CD4-positive, alpha-beta T cell treated with Interleukin-6 at 100 ng/mL for 8 hours (primary cell): ENCODE results near the gene CHST11.
"Not testable (repeated sequence)": the region's sequence is repeated elsewhere in the genome, so short reads cannot be mapped to it uniquely, and the experiment has no call there.

ENCODE experiments used
- DNase-seq: peaks from one replicate; pipeline ENCODE4 v3.0.0-alpha.2; 2020; ENCODE audit warnings: mixed read lengths, low spot score

Gene CHST11

DNA sequence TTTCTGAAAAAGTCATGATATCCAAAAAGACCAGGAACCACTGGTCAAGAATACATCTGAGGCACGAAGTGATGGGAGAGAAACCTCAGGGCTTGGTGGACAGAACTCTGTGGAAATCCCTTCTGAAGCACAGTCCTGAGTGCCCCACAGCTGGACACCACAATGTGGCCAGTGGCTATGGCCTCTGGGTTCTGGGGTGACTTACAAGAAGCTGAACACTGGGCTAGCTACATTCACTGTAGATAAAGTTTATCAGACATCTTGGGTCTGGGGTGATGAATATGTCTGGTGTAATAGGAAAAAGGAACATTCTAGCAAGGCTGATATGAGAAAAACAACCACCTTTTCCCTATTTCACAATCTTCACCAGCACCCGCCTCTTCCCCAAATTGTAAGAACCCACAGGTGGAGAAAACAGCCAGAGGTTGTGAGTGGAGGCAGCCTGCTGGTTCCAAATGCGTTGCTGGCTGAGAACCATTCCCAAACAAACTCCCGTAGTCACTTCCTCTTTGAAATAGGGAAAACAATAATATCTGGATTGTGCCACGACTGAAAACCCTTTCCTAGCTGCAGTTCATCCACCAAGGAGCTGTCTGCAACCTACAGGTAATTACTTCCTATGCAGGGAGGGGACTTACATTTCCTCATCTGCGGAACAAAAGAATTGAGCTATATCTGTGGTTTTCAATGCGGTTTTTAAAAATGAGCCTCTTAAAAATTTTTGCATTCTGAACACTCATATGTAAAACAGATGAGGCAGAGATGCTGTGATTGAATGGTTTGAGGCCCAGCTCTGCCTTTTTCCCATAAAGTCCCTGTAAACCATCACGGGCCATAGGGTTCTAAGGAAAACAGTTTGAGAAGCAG, 307.7 kb downstream of the CHST11 start:
- DNase-seq = no peak

DNA sequence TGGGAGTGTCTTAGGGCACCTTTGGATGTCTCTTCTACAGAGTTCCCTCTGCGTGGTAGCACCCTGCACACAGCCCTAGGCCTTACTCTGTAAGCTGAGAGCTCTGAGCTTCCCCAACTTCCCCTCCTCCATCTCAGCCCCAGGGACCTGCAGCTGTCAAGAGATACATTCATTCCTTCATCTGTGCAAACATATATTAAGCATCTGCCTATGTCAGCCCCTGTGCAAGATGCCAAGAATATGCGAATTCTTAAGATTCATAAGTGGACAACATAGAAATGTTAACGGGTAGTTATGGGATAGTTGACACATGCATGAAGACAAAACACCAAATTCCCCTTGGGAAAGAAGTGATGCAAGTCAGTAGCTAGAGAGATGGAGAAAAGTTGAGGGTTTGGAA, 310.5 kb downstream of the CHST11 start:
- no peak for DNase-seq

DNA sequence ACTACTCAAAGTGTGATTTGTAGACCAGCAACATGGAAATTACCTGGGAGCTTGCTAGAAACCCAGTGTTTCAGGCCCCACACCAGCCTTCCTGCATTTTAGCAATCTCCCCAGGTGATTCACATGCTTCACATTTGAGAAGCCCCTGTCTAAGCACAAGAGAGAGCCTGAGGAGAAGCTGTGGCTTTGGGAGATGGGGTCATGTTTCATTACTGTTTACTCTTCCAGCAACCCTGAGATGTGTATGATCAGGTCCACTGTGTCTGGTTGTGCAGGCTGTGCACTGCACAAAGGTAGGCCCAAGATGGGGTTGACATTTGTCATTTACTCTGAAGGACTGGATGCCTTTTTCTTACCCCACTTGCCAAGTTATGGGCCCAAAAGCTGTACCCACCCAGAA, 311.3 kb downstream of the CHST11 start:
- DNase-seq = no peak

DNA sequence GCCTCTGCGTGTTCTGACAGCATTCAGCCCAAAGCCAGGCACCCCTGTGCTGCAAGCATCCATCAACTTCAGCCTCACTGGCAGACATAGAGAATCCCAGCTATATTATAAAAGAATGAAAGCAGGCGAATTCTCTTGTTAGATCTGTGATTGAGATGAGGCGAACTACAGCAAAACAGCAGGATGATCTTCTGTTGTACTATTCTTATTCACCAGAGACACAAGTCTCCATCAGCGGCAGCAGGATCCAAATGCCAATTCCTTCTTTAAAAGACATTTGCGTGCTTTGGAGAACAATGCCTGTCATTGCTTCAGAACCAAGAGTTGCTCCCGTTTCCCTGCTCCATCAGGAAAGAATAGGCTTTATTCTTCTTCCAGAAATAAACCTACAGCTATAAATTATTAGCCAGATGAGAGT, 312.4 kb downstream of the CHST11 start:
- DNase-seq = no peak

DNA sequence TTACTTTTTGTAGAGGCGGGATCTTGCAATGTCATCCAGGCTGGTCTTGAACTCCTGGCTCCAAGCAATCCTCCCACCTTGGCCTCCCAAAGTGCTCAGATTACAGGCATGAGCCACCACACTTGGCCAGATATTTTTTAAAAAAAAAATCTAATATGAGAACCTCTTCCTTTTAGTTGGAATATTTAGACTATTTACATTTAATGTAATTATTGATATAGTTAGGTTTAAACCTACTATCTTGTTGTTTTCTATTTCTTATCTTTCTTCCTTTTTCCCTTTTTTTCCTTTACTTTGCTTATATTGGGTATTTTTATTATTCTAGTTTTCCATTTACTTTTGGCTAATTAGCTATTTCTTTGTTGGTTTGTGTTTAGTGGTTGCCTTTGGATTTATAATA, 315.6 kb downstream of the CHST11 start:
- DNase-seq = no peak

DNA sequence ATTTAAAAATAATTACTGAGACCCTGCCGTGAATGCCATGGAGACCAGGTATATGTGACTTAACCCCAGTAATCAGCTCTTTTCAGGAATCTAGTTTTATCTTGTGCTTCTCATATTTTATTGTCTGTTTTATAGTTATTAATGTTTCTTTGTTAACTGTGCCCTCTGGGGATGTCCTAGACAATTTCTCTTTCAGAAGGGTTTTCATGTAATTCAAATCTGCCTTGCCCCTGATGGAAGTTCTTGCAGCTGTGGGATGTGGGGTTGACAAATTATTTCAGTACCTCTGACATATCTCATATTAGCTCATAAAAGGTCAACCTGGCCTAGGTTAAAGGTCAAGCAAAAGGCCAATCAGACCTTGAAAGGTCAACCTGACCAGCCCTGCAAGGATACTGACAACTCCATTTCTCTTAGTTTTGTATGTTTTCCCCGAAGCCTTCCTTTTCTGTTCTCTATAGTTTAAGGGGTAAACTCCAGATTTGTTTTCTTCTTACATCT, 319.0 kb downstream of the CHST11 start:
- DNase-seq = no peak

DNA sequence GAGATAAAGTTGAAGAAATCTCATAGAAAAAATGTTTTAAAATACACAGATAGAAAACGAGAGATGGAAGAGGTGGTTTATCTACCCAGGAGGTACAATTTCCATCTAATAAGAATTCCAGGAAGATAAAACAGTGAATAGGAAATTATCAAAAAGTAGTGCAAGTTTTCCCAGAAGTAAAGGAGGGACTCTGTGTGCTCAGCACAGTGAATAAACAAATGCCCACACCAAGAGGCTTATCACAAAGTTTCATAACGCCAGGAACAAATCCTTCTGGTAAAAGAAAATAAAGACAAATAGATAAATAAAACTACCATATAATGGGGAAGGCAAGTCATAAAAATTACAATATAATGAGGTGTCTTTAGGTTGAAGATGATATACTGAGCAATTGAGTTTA, 322.4 kb downstream of the CHST11 start:
- no peak for DNase-seq

DNA sequence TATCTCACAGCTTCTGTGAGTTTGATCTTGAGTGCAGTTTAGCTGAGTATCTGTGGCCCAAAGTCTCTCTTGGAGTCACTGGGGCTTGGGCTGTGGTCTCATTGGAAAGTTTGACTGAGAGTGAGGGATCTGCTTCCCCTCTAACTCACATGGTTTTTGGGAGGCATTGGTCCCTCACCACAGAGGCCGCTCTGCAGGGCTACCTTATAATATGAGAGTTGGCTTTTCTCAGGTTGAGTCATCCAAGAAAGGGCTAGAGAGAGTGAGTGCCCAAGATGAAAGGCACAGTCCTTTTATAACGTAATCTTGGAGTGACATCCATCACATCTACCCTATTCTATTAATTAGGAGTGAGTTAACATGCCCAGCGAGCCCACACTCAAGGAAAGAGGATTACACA, 325.5 kb downstream of the CHST11 start:
- no peak for DNase-seq

DNA sequence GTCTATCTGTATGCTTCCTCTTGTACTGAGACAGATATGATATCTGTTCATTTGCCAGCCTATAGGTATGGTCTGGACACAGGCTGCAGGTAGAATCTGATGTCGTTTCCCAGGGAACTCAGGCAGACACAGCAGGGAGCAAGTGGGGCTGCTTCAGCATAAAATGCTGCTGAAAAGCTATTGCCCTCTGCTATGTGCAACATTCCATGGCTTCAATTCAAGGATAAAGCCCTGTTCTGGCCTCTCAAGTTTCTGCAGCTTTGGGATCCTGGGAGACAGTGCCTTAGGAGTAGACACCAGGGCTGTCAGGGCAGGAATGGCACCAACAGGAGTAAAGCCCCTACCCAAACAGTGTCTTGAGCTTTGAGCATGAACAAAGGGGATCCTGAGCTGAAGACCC, 327.8 kb downstream of the CHST11 start:
- DNase-seq = no peak

DNA sequence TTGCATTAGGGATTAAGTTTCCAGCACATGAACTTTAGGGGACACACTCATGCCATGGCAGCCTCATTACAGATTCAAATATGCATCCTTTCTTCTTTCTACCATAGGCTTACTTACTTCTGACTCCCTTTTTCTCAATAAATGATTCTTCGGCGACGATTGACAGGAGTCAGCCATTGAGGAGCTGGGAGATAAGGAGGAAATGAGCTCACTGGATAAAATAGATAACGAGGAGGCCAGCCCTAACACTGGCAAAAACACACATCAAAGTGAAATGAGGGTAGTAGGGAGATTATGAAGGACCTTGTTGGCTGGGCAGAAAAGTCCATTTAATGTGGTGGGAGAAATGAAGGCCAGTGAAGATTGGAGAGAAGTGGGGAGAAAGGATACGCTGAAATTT, 329.1 kb downstream of the CHST11 start:
- DNase-seq = no peak

DNA sequence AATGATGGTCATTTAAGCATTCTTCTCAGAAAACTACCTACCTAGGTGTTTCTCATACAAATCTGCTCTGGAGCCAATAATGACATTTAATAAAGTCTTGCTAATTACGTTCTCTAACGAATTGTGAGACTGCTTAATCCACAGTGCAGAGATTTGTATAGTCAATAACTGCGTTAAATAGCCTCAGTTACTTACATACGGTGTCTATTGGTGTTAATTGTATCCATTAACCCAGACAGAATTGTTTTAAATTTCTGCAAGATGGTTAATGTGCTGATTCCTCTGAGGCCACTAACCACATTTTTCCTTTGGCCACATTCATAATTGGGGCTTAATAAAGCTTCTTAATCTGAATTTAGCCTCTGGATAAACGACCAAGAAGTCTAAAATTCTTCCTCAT, 329.6 kb downstream of the CHST11 start:
- no peak for DNase-seq

DNA sequence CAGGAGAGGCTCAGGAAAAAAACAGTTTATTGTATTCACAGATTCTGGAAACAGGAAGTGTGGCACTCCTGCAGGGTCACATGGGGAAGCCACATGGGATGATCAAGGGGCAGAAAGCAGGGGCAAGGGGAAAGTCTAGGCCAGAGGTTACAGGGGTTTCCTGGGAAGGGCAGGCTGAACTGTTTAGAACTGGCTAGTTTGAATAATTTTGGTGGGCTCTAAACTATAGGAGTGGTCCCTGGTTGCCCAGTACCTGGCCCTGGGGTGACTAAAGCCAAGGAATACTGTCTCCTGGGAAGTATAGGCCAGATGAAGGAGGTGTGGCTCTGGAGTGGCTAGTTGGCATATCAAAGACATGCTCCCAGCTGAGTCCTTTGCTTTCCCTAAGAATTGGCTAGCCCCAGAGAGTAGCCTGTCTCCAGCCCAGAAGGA, 332.1 kb downstream of the CHST11 start:
- no peak for DNase-seq

DNA sequence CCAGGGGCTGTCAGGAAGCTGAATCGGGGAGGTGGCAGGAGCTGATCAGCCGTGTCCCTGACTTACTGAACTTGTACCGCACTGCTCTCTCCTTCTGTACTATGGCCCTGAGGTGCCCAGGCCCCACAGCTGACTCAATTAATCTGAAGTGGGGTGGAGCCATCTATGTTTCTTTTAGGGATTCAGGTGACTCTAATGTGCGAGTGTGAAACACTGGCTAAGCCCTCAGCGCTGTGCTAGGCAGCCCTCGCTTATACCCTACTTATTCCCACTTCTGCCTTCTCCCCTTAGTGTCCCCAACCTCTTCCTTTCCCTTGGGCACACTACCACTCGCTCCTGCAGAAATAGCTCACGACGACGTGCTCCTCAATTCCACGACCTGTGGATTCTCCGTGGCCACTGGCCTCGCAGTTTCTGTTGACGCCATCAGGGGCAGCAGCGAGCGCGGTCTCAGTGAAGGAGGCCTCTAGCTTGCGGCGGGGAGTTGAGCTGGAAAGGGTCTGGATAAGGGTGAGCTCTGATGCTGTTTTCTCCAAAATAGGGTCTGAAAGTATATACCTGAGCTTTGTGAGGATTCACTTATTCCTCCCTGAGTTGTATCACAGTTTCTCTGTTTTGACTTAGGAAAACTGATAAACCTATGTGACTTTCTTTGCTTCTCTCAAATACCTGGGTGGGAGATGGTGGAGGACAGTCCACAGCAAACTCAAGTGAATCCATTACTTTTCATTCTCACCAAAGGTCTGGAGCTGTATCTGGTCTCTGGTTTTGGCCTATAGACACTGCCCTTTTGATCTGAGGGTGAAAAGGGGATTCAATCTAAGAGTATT, 333.8 kb downstream of the CHST11 start:
- DNase-seq = peak; percentile 24

DNA sequence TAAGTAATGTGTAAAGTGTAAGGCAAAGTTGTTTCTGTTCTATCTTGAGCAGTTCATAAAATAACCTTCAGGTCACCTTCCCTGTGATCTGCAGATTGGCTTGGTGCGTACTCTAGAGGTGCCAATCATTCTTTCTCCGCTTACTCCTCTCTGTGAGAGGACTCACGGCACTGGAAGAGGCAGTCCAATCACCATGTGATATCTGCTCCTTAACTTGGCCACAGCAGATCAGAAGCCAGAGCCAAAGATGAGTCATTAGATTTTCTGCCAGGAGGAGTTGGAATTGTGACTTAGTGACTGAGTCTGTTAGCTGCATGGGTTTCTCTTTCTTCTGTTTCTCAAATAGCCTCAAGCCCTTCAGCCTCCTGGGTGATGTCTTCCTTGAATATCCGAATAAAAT, 335.8 kb downstream of the CHST11 start:
- no peak for DNase-seq

DNA sequence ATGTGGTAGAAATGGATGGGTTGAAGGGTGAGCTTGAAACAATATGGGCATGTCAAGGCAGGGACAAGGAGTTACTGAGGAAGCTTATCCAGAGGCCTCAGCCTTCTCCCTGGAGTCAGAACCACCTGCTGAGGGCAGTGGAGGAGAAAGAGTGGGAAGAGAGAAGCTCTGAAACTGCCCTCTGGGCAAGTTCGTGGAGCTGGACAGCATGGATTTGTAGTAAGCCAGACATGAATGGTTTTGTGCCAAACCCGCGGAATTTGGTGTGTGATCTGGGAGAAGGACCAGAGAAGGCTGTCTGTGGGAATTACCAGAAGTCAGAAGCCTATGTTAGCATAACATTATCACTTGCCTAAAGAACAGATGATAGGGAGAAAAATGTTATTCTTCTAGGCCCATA, 336.5 kb downstream of the CHST11 start:
- DNase-seq = no peak

DNA sequence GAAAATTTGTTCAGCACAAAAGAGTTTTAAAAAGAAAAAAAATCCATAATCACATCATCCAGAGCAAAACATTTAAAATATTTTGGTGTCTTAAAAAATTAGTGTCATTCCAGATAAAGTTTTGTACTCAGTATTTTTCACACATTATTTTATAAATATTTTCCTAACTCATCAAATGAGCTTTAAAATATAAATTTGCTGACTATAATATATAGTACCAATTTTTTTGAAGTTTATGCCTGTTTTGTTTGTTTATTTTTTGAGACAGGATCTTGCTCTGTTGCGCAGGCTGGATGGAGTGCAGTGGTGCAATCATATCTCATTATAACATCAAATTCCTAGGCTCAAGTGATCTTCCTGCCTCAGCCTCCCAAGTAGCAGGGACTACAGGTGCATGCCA, 337.2 kb downstream of the CHST11 start:
- no peak for DNase-seq

DNA sequence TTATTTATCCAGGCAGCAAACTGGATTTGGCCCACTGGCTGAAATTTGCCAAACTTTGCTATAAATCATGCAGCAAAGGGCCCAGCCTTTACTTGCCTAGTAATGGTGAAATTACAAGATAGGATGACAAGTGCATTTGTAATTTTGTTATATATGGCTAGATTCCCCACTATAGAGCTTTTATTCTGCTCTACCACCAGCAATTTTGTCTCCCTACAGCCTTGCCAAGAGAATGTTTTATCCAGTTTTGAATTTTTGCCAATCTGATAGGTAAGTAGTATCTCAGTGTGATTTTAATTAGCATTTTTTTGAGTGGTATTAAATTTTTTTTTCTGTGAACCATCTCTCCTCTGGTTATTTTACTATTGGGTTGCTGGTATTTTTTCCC, 339.7 kb downstream of the CHST11 start:
- no peak for DNase-seq

DNA sequence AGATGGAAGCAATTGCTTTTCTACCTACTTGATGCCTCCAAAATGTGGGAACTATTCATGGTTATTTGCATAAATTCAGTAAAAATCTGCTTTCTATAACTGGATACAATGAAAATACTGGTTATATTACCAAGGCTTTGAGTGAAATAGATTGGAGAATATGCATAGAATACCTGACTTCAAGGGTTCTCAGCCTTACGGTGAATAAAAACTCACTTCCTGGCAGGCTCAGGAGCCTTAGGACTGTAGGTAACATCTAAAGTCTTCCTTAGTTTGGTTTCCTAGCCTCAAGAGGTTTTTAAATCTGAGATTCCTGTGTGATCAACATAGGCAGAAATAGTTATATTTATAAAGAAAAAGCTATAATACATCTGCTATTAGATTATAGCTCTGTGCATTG, 342.7 kb downstream of the CHST11 start:
- DNase-seq = no peak

DNA sequence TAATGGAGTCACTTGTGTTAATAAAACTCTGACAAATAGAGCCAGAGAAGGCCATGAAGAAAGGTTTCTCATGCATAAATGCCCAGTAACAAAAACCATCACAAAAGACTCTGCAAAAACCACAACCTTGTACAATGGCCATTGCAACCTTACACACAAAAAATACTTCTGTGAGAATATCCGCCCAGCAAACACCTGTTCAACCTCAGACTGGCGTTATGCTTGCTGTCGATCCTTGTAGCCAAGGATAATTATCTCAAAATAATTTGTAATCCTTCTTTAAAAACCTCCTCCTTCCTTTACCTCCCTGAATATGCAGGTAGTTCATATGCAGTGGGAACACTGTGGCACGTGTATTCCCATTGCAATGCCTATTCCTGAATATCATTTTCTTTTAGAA, 344.3 kb downstream of the CHST11 start:
- no peak for DNase-seq

DNA sequence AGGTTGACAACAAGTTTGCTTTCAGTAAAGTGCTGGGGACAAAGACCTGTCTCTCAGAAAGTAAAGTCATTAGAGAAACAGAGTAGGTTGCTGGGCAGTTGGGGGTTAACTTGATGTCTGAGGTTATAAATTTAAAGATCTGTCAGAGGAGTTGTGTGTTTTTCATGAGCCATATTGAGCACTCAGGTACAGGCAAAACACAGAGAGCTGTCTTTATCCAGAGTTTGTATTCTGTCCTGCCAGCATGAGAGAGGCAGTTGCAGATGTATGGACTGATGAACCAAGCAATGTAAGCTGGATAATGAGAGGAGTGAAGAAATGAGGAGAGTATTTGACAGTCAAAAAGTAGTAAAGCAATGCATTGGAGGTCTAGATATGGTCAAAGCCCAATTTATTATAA, 344.7 kb downstream of the CHST11 start:
- DNase-seq = no peak

DNA sequence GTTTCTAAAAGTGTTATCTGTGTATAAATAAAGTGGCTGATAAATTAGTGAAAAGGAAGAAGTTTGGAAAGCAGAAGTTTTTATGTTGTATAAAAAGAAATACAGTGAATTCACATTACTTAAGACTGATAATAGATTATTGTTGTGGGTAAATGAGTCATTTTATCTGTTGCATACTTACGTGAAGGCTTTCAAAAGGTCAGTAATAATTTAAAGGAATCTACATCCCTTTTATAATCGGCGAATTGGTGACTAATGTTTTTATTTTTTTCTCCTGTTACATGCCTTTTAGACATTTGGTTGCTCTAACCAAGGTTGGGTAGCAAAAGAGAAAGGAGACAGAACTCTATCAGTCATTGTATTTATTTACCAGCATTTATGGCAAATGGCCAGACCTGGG, 345.5 kb downstream of the CHST11 start:
- DNase-seq = no peak

DNA sequence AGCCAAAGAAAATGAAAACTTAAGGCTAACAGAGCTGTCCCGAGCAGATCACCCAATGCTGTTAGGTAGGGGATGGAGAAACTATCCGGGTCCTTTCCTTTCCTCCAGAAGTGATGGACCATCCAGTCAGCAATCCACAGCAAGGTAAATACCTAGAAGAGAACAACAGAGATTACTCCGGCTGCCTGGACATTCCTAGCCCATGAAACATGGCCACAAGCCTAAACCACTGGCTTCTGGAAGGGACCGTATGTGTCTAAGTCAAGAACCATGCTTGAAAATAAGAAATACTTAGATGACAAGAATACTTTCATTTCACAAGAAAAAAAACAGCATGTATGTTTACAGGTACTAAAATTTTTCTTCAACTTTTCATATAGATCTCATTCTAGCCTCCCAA, 348.4 kb downstream of the CHST11 start:
- DNase-seq = no peak

DNA sequence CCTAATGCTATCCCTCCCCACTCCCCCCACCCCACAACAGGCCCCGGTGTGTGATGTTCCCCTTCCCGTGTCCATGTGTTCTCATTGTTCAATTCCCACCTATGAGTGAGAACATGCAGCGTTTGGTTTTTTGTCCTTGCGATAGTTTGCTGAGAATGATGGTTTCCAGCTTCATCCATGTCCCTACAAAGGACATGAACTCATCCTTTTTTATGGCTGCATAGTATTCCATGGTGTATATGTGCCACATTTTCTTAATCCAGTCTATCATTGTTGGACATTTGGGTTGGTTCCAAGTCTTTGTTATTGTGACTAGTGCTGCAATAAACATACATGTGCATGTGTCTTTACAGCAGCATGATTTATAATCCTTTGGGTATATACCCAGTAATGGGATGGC, 349.4 kb downstream of the CHST11 start:
- not testable (repeated sequence) for DNase-seq
